ENCODE measurements around the gene HMCES.
"Not testable (repeated sequence)": the region's sequence is repeated elsewhere in the genome, so short reads cannot be mapped to it uniquely, and the experiment has no call there.

The HMCES gene

GRCh38 chr3:129333891-129334290 lies 55.2 kb downstream of the HMCES start:
- H3K27ac ChIP-seq, result no peak overlapping the region
- TF ChIP-seq CTCF (conservative IDR thresholded peaks at IDR 0.05) (no peak), ZFX (IDR thresholded peaks at IDR 0.05) (no peak)

- TF ChIP-seq ZFX (IDR thresholded peaks at IDR 0.05) (no peak), CTCF (conservative IDR thresholded peaks at IDR 0.05) (no peak)
Measured at GRCh38 chr3:129336093-129336706, 57.5 kb downstream of the HMCES start.

GRCh38 chr3:129337719-129338118 lies 59.0 kb downstream of the HMCES start:
- H3K27ac ChIP-seq, result not testable (repeated sequence)

More at GRCh38 chr3:129336093-129336706, 57.5 kb downstream of the HMCES start:
- H3K27ac ChIP-seq, result no peak overlapping the region

GRCh38 chr3:129339186-129339585 lies 60.5 kb downstream of the HMCES start:
- not testable (repeated sequence) for H3K27ac ChIP-seq

GRCh38 chr3:129339833-129340232 lies 61.2 kb downstream of the HMCES start:
- H3K27ac ChIP-seq, result not testable (repeated sequence)

- TF ChIP-seq CTCF (conservative IDR thresholded peaks at IDR 0.05) (no peak), ZFX (IDR thresholded peaks at IDR 0.05) (no peak)
Measured at GRCh38 chr3:129341331-129342141, 62.9 kb downstream of the HMCES start.

GRCh38 chr3:129343643-129344360 lies 65.1 kb downstream of the HMCES start:
- no peak overlapping the region for H3K27ac ChIP-seq
- TF ChIP-seq CTCF (conservative IDR thresholded peaks at IDR 0.05) (no peak; the same call in 1 of the 2 replicates), ZFX (IDR thresholded peaks at IDR 0.05) (no peak)

More at GRCh38 chr3:129341331-129342141, 62.9 kb downstream of the HMCES start:
- H3K27ac ChIP-seq, result no peak overlapping the region

- no peak for TF ChIP-seq CTCF (conservative IDR thresholded peaks at IDR 0.05)
- TF ChIP-seq ZFX (IDR thresholded peaks at IDR 0.05), result no peak
- H3K27ac ChIP-seq, result no peak overlapping the region
Measured at GRCh38 chr3:129344540-129345220, 66.0 kb downstream of the HMCES start.

Data from C4-2B (cell line).